B cell (primary cell): ENCODE results near the gene DDX10.

Source experiments
- EZH2 ChIP-seq: IDR thresholded peaks from 2 replicates; pipeline ENCODE4 v1.6.1; 2012; ENCODE audit warnings: borderline replicate concordance, low read depth, mild to moderate bottlenecking, moderate library complexity, low read length; ENCODE audit not compliant: insufficient read depth, poor library complexity, severe bottlenecking
- TF ChIP-seq, protein P1 (sequence below): fragments of 200-600 bp; IDR thresholded peaks from one replicate; pipeline ENCODE4 v1.8.0; 2022; ENCODE audit warnings: antibody characterized with exemption, mild to moderate bottlenecking

- TF ChIP-seq EZH2 = no peak
- TF ChIP-seq, protein P1, sequence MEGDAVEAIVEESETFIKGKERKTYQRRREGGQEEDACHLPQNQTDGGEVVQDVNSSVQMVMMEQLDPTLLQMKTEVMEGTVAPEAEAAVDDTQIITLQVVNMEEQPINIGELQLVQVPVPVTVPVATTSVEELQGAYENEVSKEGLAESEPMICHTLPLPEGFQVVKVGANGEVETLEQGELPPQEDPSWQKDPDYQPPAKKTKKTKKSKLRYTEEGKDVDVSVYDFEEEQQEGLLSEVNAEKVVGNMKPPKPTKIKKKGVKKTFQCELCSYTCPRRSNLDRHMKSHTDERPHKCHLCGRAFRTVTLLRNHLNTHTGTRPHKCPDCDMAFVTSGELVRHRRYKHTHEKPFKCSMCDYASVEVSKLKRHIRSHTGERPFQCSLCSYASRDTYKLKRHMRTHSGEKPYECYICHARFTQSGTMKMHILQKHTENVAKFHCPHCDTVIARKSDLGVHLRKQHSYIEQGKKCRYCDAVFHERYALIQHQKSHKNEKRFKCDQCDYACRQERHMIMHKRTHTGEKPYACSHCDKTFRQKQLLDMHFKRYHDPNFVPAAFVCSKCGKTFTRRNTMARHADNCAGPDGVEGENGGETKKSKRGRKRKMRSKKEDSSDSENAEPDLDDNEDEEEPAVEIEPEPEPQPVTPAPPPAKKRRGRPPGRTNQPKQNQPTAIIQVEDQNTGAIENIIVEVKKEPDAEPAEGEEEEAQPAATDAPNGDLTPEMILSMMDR = no peak
Measured at GRCh38 chr11:108984523-108984922, 319.7 kb downstream of the DDX10 start.
